NB4 (cell line): Measurements from ENCODE around the gene VPS13C.

Source experiments
- POLR2A ChIP-seq: IDR thresholded peaks from 2 replicates; pipeline ENCODE4 v1.6.1; 2011; ENCODE audit warnings: mild to moderate bottlenecking; ENCODE audit not compliant: insufficient read length; ENCODE audit errors: extremely low read depth
- TF ChIP-seq, protein P1 (sequence below): IDR thresholded peaks from one replicate; pipeline ENCODE4 v1.5.1; 2012; ENCODE audit warnings: low read depth, low read length

DNA sequence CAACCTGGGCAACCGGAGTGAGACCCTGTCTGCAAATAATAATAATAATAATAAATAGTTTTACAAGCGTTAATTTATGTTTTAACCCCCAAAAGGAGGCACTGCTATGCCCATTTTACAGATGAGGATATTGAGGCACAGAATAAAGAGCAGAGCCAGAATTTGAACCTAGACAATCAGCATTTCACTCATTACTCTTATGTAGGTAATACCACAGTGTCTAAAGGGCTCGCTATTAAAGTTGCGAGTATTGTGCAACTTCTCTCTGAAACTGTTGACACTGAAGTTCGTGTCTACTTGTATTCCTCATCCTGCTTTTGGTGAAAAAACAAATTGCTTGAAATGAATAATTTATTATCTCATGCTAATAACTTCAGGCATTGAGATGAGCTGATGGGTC, 9.3 kb upstream of the VPS13C start:
- TF ChIP-seq, protein P1, sequence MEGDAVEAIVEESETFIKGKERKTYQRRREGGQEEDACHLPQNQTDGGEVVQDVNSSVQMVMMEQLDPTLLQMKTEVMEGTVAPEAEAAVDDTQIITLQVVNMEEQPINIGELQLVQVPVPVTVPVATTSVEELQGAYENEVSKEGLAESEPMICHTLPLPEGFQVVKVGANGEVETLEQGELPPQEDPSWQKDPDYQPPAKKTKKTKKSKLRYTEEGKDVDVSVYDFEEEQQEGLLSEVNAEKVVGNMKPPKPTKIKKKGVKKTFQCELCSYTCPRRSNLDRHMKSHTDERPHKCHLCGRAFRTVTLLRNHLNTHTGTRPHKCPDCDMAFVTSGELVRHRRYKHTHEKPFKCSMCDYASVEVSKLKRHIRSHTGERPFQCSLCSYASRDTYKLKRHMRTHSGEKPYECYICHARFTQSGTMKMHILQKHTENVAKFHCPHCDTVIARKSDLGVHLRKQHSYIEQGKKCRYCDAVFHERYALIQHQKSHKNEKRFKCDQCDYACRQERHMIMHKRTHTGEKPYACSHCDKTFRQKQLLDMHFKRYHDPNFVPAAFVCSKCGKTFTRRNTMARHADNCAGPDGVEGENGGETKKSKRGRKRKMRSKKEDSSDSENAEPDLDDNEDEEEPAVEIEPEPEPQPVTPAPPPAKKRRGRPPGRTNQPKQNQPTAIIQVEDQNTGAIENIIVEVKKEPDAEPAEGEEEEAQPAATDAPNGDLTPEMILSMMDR, result no peak
- TF ChIP-seq POLR2A, result no peak
